Measurements from ENCODE around the gene FAM72A.
"Not testable (repeated sequence)": the region's sequence is repeated elsewhere in the genome, so short reads cannot be mapped to it uniquely, and the experiment has no call there.

Gene FAM72A

GRCh38 chr1:206202789-206203363 lies at the start of gene FAM72A:
TSS of gene FAM72A (minus strand) at chr1:206202839. CDS start at chr1:206202025, 814 bp downstream.
- H3K27ac ChIP-seq: not testable (repeated sequence)

DNA sequence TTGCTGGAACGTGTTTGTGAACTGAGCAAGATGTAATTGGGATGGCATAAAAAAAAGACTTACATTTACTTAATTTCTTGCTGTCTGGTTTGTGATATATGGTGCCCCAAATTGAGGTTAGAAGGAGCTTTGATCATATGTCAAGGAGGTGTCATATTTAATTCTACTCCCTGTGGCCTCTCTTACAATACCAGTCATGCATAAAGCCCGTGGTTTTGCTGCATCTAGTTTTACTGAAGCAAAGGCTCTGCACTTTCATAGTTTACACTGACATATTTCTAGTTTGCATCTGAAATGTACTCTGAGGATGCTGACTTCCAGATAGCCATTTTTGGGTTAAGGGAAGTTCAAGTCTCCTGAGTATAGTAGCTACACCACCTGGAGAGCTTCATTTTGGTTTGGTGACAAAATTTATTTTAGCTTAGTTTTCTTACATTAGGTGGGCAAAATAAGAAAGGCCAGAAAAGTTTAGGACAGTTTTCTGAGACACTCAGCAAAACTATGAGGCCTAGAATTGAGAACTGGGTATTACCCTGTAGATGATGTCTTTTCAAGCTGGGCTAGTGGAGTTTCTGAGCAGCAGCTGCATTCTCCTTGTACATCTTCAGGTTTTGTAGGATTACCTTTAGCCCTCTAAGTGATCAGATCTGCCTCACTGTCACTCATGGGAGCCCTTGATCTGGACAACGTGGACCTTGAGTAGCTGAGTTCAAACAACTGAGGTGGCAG lies 48.5 kb upstream of the FAM72A start:
- H3K27ac ChIP-seq: not testable (repeated sequence)

GRCh38 chr1:206246129-206246886 lies 43.7 kb upstream of the FAM72A start:
- H3K27ac ChIP-seq: not testable (repeated sequence)

- H3K27ac ChIP-seq: not testable (repeated sequence)
Observed at GRCh38 chr1:206245479-206245878, 42.8 kb upstream of the FAM72A start.

DNA sequence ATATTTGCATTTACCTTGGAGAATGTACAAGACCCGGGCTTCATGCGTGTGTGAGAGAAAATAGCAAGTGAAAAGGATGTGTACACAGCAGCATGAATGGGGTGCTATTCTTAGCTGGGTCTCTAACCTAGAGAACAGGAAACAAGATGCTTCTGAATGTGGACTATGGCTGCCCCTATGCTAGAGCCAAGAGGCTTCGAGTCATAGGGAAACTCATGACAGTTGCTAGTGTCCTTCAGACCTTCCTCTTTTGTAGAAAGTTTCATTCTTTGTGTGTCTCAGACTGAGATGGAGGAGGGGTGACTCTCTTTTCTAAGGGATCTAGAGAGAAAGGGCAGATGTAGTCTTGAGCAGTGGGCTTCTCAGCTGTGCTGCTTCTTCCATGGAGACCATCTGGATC lies 40.7 kb upstream of the FAM72A start:
- H3K27ac ChIP-seq: not testable (repeated sequence)

DNA sequence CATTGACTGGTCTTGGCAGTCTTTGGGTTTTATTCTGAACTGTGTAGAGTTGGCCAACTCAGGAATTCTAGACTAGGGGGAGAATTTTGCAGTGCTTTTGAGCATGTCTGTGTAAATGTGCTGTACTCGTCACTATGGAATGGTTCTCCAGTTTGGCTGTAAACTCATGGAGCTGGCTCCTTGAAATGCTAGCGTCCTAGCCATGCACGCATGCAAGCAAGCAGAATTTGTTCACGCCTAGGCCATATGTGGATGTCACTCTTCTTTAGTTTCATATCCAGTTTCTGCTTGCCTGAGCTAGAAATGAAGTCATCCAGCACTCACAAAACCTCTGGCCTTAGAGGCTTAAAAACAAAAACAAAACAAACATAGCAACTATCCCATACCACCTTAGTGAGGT lies 37.6 kb upstream of the FAM72A start:
- H3K27ac ChIP-seq: not testable (repeated sequence)

DNA sequence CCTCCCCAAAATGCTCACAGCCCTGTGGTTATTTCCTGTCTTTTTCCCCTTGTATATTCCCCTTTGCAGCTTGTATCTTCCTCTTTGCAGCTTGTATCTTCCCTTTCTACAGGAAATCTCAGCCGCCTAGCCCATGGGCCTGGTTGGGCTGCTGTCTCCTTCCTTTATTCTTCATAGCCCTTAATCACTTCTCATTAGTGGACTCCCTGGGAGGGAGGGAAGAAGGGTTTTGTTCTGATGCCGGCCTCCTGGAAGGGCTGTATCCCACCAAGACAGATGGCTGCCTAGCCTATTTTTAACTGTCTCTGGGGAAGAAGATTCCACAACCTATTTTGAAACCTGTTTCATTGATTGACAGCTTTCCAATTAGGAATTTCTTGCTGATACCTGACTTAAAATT lies 32.6 kb upstream of the FAM72A start:
- not testable (repeated sequence) for H3K27ac ChIP-seq

DNA sequence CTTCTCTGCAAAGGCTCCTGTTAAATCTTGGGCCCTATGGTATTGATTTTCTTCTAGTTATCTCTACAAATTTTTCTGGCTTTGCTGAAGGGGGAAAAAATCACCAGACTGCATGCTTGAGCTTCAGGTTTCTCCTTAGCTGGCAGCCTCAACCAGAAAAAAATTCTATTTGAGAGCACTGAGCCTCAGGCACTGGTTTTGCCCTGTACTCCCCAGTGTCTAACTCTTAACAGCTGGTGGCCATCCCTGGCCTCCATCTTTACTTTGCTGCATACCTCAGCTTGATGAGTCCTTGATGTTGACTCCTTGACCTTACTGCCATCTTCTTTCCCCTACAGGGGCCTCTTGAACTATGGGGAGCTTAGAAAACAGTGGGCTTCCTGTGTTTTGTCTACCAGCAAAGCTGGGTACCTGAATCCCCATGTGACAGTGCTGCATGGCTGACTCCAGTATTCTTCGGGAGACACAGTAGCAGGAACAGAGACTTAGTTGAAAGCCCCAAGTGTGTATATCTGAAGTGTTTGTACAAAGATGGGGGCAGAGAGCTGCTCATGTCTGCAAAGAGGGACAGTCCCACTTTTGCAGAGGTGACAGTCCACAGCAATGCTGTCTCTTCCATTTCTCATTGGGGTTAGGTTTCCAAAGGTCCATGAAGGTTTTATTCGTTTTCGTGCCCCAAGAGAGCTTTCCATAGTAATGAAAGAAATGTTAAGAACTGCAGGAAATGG lies 31.7 kb upstream of the FAM72A start:
- not testable (repeated sequence) for H3K27ac ChIP-seq

DNA sequence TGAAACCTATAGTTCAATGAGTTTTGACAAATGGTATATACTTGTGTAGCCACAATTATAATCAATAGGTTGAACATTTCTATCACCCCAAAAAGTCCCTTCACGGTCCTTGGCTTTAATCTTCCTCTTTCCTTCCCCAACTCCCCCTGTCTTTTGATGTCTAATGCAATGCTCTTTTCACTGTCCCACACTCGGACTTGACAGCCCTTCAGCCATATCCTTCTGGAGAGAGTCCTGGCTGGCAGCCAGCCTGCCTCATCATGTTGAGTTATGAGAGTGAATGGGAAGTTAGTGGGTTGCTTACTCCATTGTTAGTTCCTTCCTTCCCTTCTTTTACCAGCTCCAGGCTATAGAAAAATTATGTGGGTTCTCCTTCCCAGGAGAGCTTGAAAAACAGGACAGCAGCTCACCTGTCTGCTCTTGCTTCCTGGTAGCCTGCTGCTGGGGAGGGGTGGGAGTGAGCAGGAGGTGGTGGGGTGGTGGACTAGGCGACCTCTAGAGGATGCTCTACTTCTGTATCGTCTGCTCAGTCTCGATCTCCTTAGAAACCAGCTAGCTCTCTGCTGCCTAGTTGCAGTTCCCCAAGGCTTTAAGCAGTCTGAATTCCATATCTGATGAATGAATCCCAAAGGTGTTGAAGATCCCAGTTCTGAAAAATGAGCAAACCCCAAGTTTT lies 30.5 kb upstream of the FAM72A start:
- not testable (repeated sequence) for H3K27ac ChIP-seq

DNA sequence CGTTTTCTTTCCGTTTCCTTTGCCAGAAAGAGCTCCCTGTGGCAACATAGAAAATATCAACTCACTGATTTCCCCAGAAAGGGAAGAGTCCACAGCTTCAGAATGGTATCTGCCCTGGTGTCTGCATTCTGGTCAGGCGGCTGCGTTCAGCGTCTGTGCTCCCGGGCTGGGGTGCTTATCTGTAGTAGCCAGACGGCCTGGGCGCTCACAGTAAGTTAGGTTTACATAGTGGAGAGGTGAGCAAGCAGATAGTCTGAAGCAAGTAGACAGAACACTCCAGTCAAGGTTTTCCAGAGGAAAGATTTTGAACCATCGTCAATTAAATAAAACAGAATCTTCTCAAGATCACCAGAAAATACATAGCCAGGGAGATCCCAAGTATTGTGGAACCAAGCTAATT lies 29.4 kb upstream of the FAM72A start:
- H3K27ac ChIP-seq: not testable (repeated sequence)

DNA sequence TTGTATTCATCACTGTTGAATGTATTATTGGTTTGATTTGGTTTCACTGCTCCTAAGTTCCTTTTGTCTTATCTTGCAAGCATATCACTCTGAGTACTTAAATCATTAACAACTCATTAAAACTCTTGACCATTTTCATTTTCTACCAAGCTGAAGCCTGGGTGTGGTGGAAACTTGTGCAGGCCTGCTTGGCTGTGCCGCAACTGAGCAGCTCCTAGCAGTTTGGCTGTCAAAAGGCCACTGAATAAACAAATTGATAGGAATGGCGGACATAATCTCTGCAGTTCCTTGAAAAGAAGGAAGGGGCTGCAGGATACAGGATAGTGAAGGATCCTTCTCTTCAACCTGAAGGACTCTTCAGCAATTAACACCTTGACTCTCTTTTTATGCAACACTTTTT lies 26.6 kb upstream of the FAM72A start:
- H3K27ac ChIP-seq: not testable (repeated sequence)

DNA sequence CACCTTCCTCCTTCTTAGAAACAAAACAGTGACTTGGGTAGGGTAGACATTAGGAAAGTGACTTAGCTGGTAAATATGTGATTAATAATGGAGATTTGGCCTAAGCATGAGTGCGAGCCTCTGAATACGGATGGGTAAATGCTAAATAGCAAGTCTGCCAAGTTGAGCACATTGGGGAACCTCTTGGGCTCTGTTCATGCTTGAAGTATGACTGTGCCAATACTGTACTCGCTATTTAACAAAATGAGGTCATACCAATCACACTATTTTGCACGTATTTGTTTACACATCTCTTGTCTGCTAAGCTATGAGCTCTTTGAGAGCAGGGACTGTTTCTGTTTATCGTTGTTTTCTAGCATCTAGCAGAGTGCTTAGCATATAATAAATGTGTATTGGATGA lies 24.2 kb upstream of the FAM72A start:
- not testable (repeated sequence) for H3K27ac ChIP-seq

DNA sequence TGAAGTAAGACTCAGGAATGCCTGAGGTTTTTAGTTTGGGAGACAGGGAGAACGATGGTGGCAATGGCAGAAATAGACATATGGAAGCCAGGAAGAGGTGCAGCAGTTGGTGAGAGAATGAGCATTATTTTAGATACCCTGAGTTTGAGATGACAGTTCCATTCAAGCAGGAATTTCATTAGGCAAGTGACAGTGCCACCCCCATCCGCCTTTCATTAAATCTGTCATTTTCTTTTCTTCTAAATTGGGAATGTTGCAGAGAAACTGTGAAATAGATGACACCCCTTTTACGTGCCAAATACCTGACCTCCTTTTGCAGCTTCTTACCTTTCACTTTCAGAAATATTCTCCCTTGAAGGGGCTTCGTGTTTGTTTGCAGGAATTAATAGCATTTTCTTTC lies 22.7 kb upstream of the FAM72A start:
- not testable (repeated sequence) for H3K27ac ChIP-seq

- not testable (repeated sequence) for H3K27ac ChIP-seq
Observed at GRCh38 chr1:206224190-206224776, 21.6 kb upstream of the FAM72A start.

GRCh38 chr1:206221585-206221984 lies 18.9 kb upstream of the FAM72A start:
- H3K27ac ChIP-seq: not testable (repeated sequence)

- not testable (repeated sequence) for H3K27ac ChIP-seq
Observed at GRCh38 chr1:206220332-206221000, 17.8 kb upstream of the FAM72A start.

GRCh38 chr1:206219514-206220331 lies 17.1 kb upstream of the FAM72A start:
- H3K27ac ChIP-seq: not testable (repeated sequence)

DNA sequence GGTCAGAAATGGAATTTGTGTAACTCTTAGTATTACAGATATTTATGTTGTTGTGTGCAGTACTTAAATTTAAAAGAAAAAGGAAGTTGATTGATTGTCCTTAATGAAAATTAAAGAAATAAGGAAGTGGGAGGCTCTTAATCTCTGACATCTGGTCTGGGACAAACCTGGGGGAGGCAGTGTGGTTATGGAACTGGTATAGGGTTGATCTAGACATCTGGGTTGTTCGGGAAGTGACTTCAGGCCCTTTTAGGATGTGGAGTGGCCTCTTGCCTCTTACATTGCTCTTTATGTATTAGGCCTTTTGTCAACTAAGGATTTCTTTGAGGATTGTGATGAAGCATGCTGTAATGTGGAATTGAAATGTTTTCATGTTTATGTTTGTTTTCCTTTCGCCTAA lies 16.1 kb upstream of the FAM72A start:
- H3K27ac ChIP-seq: not testable (repeated sequence)

GRCh38 chr1:206218285-206218684 lies 15.6 kb upstream of the FAM72A start:
- not testable (repeated sequence) for H3K27ac ChIP-seq
